Right atrium auricular region (tissue), 2 donors: ENCODE measurements around the gene MSTN. TPM values are rescaled to one million over a fixed set of nuclear protein-coding genes. Genes with fewer than 3 reads are reported as not detected.

ENCODE experiments used
- DNase-seq: peaks from one replicate; pipeline ENCODE4 v3.0.0-alpha.2; 2019; ENCODE audit warnings: low spot score
- H3K27ac ChIP-seq, 2 donors: fragments of 200-600 bp; sonication (generic); 1 replicate in 1 of 2; 2 replicates in 1 of 2; pipeline ENCODE4 v1.5.1; 2016 to 2019
- H3K27me3 ChIP-seq, 2 donors: fragments of 200-600 bp; sonication (generic); one replicate each; pipeline versions ENCODE4 v1.5.1 to v1.6.0; 2017 to 2019
- H3K36me3 ChIP-seq: fragments of 200-600 bp; sonication (generic); one replicate; pipeline ENCODE4 v1.5.1; 2016
- H3K4me1 ChIP-seq, 2 donors: fragments of 200-600 bp; sonication (generic); one replicate each; pipeline versions ENCODE4 v1.5.1 to v1.6.0; 2017 to 2019
- H3K4me3 ChIP-seq, 2 donors: fragments of 200-600 bp; sonication (generic); 1 replicate in 1 of 2; 2 replicates in 1 of 2; pipeline ENCODE4 v1.5.1; 2017 to 2019; ENCODE audit warnings: mild to moderate bottlenecking in 1 of 2, moderate library complexity in 1 of 2
- H3K9me3 ChIP-seq, 2 donors: fragments of 200-600 bp; sonication (generic); one replicate each; pipeline ENCODE4 v1.5.1; 2019
- total RNA-seq, 2 donors: library from RNA; depleted of rRNA; stranded (reverse); fragments of >200 nt; gene quantifications; one replicate each; pipeline ENCODE4 v1.1.0, GENCODE V29; 2016
- TF ChIP-seq, protein P1 (sequence below), 2 donors: fragments of 200-600 bp; sonication (generic); IDR thresholded peaks; one replicate each; pipeline ENCODE4 v1.5.1; 2019; ENCODE audit warnings: antibody characterized with exemption in 2 of 2

The MSTN gene
- total RNA-seq, 2 donors from 2014 or later, result 0.12 to 0.19 TPM

DNA sequence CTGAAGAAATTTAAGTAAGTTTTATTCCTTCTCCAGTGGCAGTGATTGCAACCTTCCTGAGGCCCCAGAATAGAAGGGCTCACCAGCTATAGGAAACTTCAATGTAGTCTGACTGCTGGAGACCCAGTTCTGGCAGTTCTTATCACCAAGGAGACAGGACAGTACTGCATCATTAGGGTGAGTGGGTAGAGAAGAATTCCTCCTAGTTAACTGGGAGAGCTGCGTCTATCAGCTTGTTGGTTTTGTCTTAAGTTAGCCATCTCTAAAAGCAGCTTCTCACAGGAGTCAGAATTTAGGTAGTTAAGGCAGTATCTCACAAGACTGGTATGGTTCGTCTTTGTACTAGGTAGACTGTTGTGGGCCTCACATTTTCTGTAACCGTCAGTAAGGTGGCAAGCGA, 3.3 kb upstream of the MSTN start:
- no peaks in the 10 kb centered on the region for H3K4me1 ChIP-seq
- H3K27me3 ChIP-seq, result no peaks in the 10 kb centered on the region
- no peaks in the 10 kb centered on the region for H3K9me3 ChIP-seq
- no peak overlapping the region for H3K4me3 ChIP-seq
- no peaks in the 10 kb centered on the region for H3K36me3 ChIP-seq
- TF ChIP-seq, protein P1, sequence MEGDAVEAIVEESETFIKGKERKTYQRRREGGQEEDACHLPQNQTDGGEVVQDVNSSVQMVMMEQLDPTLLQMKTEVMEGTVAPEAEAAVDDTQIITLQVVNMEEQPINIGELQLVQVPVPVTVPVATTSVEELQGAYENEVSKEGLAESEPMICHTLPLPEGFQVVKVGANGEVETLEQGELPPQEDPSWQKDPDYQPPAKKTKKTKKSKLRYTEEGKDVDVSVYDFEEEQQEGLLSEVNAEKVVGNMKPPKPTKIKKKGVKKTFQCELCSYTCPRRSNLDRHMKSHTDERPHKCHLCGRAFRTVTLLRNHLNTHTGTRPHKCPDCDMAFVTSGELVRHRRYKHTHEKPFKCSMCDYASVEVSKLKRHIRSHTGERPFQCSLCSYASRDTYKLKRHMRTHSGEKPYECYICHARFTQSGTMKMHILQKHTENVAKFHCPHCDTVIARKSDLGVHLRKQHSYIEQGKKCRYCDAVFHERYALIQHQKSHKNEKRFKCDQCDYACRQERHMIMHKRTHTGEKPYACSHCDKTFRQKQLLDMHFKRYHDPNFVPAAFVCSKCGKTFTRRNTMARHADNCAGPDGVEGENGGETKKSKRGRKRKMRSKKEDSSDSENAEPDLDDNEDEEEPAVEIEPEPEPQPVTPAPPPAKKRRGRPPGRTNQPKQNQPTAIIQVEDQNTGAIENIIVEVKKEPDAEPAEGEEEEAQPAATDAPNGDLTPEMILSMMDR (IDR thresholded peaks at IDR 0.05), result no peak
- H3K27ac ChIP-seq, result no peak overlapping the region
- no peak for DNase-seq

DNA sequence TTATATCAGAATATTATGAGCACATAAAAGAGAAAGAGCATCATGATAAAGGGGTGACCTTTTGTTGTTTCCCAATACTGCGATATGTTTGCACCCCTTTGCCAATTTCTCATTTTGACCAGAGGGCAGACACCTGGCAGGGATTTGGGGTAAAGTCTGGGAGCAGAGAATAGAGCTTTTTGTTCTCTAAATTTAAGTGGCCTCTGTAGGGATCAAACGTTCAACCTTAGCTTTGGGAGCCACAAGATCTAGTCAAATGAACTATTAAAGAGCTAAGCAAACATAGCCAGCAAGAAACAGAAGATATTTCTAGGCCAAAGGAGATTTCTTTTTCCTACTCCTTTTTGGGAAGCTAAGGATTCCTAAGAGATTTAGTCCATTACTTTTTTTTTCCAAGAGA, 1.1 kb upstream of the MSTN start:
- no peaks in the 10 kb centered on the region for H3K9me3 ChIP-seq
- DNase-seq, result no peak
- H3K4me1 ChIP-seq, result no peaks in the 10 kb centered on the region
- H3K27me3 ChIP-seq, result no peaks in the 10 kb centered on the region
- H3K4me3 ChIP-seq, result no peak overlapping the region
- H3K36me3 ChIP-seq, result no peaks in the 10 kb centered on the region
- TF ChIP-seq, protein P1 (IDR thresholded peaks at IDR 0.05), result no peak
- no peak overlapping the region for H3K27ac ChIP-seq

DNA sequence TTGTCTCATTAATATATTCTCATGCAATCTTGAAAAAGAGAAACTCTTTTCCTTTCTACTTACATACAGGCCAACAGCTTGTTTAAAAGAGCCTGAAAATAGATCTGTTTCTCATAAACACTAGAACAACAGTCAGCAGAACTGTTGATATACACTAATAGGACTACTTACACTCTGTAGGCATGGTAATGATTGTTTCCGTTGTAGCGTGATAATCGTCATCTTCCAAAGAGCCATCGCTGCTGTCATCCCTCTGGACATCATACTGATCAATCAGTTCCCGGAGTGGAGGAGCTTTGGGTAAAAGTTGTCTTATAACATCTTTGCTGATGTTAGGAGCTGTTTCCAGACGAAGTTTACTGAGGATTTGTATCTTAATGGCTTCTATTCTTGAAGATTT, 476 bp downstream of the MSTN start:
- no peak for DNase-seq
- no peak overlapping the region for H3K4me3 ChIP-seq
- TF ChIP-seq, protein P1 (IDR thresholded peaks at IDR 0.05), result no peak
- H3K27me3 ChIP-seq, result no peaks in the 10 kb centered on the region
- no peaks in the 10 kb centered on the region for H3K4me1 ChIP-seq
- no peak overlapping the region for H3K27ac ChIP-seq
- no peaks in the 10 kb centered on the region for H3K9me3 ChIP-seq
- no peaks in the 10 kb centered on the region for H3K36me3 ChIP-seq

DNA sequence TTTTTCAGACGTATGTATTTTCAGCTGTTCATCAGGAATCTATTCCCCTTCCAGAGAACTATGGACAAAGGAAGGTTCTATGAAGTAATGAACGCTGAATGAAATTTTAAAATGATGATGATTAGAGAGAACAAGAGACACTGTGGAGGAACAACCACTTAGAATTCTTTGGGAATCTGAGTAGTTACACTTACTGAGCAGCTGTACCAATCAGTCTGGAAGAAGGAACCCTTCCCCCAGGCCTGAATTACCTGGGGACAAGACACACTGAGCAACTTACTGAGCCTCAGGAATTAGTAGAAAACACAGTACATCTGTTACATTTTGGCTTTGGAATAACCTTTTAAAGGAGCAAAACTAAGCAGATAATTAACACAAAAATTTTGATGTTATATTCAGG, 1.9 kb downstream of the MSTN start:
- Histone ChIP-seq H3K27me3 (no peaks in the 10 kb centered on the region), H3K27ac (no peak overlapping the region), H3K4me1 (no peaks in the 10 kb centered on the region), H3K9me3 (no peaks in the 10 kb centered on the region), H3K36me3 (no peaks in the 10 kb centered on the region), H3K4me3 (no peak overlapping the region)
- DNase-seq, result no peak
- TF ChIP-seq, protein P1 (IDR thresholded peaks at IDR 0.05), result no peak

DNA sequence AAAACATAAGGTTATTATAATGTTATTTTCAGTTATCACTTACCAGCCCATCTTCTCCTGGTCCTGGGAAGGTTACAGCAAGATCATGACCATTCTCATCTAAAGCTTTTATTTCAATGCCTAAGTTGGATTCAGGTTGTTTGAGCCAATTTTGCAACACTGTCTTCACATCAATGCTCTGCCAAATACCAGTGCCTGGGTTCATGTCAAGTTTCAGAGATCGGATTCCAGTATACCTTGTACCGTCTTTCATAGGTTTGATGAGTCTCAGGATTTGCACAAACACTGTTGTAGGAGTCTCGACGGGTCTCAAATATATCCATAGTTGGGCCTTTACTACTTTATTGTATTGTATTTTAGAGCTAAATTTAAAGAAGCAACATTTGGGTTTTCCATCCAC, 2.5 kb downstream of the MSTN start:
- Histone ChIP-seq H3K27me3 (no peaks in the 10 kb centered on the region), H3K9me3 (no peaks in the 10 kb centered on the region), H3K27ac (no peak overlapping the region), H3K36me3 (no peaks in the 10 kb centered on the region), H3K4me1 (no peaks in the 10 kb centered on the region), H3K4me3 (no peak overlapping the region)
- no peak for DNase-seq
- TF ChIP-seq, protein P1 (IDR thresholded peaks at IDR 0.05), result no peak

DNA sequence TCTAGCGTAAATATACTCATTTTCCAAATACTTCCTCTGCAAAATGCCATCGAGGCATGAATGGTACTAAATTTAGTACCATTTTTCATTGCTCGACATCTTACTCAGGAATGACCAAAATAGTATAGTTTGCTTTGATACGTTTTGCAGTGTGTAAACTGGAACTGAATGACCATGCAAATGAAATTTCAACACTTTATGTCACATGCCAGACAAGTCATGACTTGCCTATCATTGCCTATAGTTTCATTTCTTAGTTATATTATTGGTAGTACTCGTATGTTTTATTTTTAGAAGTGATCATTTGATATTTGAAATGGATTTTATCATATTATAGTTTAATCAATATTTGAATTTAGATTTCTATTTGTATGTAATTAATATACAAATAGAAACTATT, 9.1 kb downstream of the MSTN start:
- no peaks in the 10 kb centered on the region for H3K4me1 ChIP-seq
- no peak overlapping the region for H3K27ac ChIP-seq
- no peaks in the 10 kb centered on the region for H3K36me3 ChIP-seq
- H3K9me3 ChIP-seq, result no peaks in the 10 kb centered on the region
- no peak for DNase-seq
- H3K27me3 ChIP-seq, result no peaks in the 10 kb centered on the region
- TF ChIP-seq, protein P1 (IDR thresholded peaks at IDR 0.05), result no peak
- no peak overlapping the region for H3K4me3 ChIP-seq
